Measurements from ENCODE around the gene TMEM132C.
A peak's percentile ranks its signal among the peaks of the same experiment; 100 is the strongest.

Gene TMEM132C

GRCh38 chr12:128458301-128458974 is 191.5 kb downstream of the TMEM132C start:
- Mint-ChIP-seq H3K36me3 (ENCODE audit: low read depth) (peaks cover 5% of the 10 kb centered on the region), H3K9me3 (peaks cover 9% of the 10 kb centered on the region), H3K27ac (no peak overlapping the region), H3K4me1 (peaks cover 6% of the 10 kb centered on the region), H3K4me3 (no peak overlapping the region), H3K27me3 (ENCODE audit: low read depth) (peaks cover 6% of the 10 kb centered on the region)
- no peak for TF ChIP-seq CTCF (IDR thresholded peaks at IDR 0.05; ENCODE audit: unreplicated experiment in 3 of 3)

GRCh38 chr12:128459067-128459466 is 192.1 kb downstream of the TMEM132C start:
- Mint-ChIP-seq H3K9me3 (peaks cover 9% of the 10 kb centered on the region), H3K27ac (peak overlapping the region in 1 of 3 experiments; percentile 29), H3K4me3 (no peak overlapping the region), H3K4me1 (peaks cover 6% of the 10 kb centered on the region), H3K36me3 (ENCODE audit: low read depth) (peaks cover 5% of the 10 kb centered on the region), H3K27me3 (ENCODE audit: low read depth) (peaks cover 6% of the 10 kb centered on the region)
- TF ChIP-seq CTCF (IDR thresholded peaks at IDR 0.05; ENCODE audit: unreplicated experiment in 3 of 3) = no peak

- Mint-ChIP-seq H3K9me3 (peaks cover 6% of the 10 kb centered on the region), H3K36me3 (ENCODE audit: low read depth) (peaks cover 5% of the 10 kb centered on the region), H3K27me3 (ENCODE audit: low read depth) (peaks cover 6% of the 10 kb centered on the region), H3K4me3 (no peak overlapping the region), H3K4me1 (no peaks in the 10 kb centered on the region), H3K27ac (no peak overlapping the region)
- no peak for TF ChIP-seq CTCF (IDR thresholded peaks at IDR 0.05; ENCODE audit: unreplicated experiment in 3 of 3)
These were observed 196.9 kb downstream of the TMEM132C start for GRCh38 chr12:128463881-128464280.

GRCh38 chr12:128467882-128468281 is 200.9 kb downstream of the TMEM132C start:
- H3K4me1 Mint-ChIP-seq = no peaks in the 10 kb centered on the region
- H3K9me3 Mint-ChIP-seq = no peaks in the 10 kb centered on the region
- no peak for TF ChIP-seq CTCF (IDR thresholded peaks at IDR 0.05; ENCODE audit: unreplicated experiment in 3 of 3)
- no peak overlapping the region for H3K27ac Mint-ChIP-seq
- H3K4me3 Mint-ChIP-seq = no peak overlapping the region
- H3K27me3 Mint-ChIP-seq (ENCODE audit: low read depth) = no peaks in the 10 kb centered on the region
- no peaks in the 10 kb centered on the region for H3K36me3 Mint-ChIP-seq (ENCODE audit: low read depth)

GRCh38 chr12:128468926-128469325 is 202.0 kb downstream of the TMEM132C start:
- TF ChIP-seq CTCF (IDR thresholded peaks at IDR 0.05; ENCODE audit: unreplicated experiment in 3 of 3) = no peak
- Mint-ChIP-seq H3K27ac (no peak overlapping the region), H3K4me3 (no peak overlapping the region), H3K9me3 (peaks cover 5% of the 10 kb centered on the region), H3K36me3 (ENCODE audit: low read depth) (peaks cover 8% of the 10 kb centered on the region), H3K4me1 (no peaks in the 10 kb centered on the region), H3K27me3 (ENCODE audit: low read depth) (peaks cover 4% of the 10 kb centered on the region)

GRCh38 chr12:128471491-128471890 is 204.5 kb downstream of the TMEM132C start:
- peaks cover 8% of the 10 kb centered on the region for H3K36me3 Mint-ChIP-seq (ENCODE audit: low read depth)
- TF ChIP-seq CTCF (IDR thresholded peaks at IDR 0.05; ENCODE audit: unreplicated experiment in 3 of 3) = no peak
- peaks cover 6% of the 10 kb centered on the region for H3K4me1 Mint-ChIP-seq
- peaks cover 12% of the 10 kb centered on the region for H3K27me3 Mint-ChIP-seq (ENCODE audit: low read depth)
- no peak overlapping the region for H3K4me3 Mint-ChIP-seq
- peaks cover 5% of the 10 kb centered on the region for H3K9me3 Mint-ChIP-seq
- H3K27ac Mint-ChIP-seq = no peak overlapping the region

Measured in nephron (organoid).